CD8-positive, alpha-beta memory T cell (primary cell): Measurements from ENCODE around the gene FPR3. TPM values are rescaled to one million over a fixed set of nuclear protein-coding genes. Genes with fewer than 3 reads are reported as not detected.
"Not testable (repeated sequence)": the region's sequence is repeated elsewhere in the genome, so short reads cannot be mapped to it uniquely, and the experiment has no call there.

Source experiments
- CTCF ChIA-PET: fragments of 350-600 bp; sonication (Branson Sonifier 250); formaldehyde crosslinking; loops from one replicate; lab custom pipeline; 2021; ENCODE audit warnings: antibody characterized with exemption; lab: Charles Lee
- POLR2A ChIA-PET: fragments of 350-600 bp; sonication (Branson Sonifier 250); formaldehyde crosslinking; loops from one replicate; lab custom pipeline; 2021; ENCODE audit warnings: antibody characterized with exemption; lab: Charles Lee
- DNase-seq, 5 donors: peaks; one replicate each; pipeline versions ENCODE4 v3.0.0 to v3.0.0-alpha.2; 2020 to 2022; ENCODE audit warnings: mixed read lengths in 1 of 5
- H3K27ac ChIP-seq: one replicate; pipeline ENCODE4 v1.7.0; 2013; ENCODE audit warnings: low read depth, mild to moderate bottlenecking, low read length, moderate library complexity
- H3K27me3 ChIP-seq: 2 replicates; pipeline ENCODE4 v1.7.0; 2013; ENCODE audit warnings: low read length, mild to moderate bottlenecking; ENCODE audit not compliant: insufficient read depth, poor library complexity, severe bottlenecking
- H3K36me3 ChIP-seq: 2 replicates; pipeline ENCODE4 v1.7.0; 2013; ENCODE audit warnings: mild to moderate bottlenecking, low read length, moderate library complexity; ENCODE audit not compliant: insufficient read depth
- H3K4me1 ChIP-seq: 2 replicates; pipeline ENCODE4 v1.7.0; 2013; ENCODE audit warnings: mild to moderate bottlenecking, low read length, moderate library complexity; ENCODE audit not compliant: insufficient read depth
- H3K4me3 ChIP-seq: 2 replicates; pipeline ENCODE4 v1.7.0; 2013; ENCODE audit warnings: mild to moderate bottlenecking, low read length
- H3K9me3 ChIP-seq: 2 replicates; pipeline ENCODE4 v1.7.0; 2013; ENCODE audit warnings: mild to moderate bottlenecking, low read length
- H3K27ac Mint-ChIP-seq, 8 donors: one replicate each; pipeline ENCODE4 v1.8.0; 2020 to 2021; ENCODE audit warnings: mixed read lengths in 8 of 8, mild to moderate bottlenecking in 6 of 8, inconsistent platforms in 3 of 8, moderate library complexity in 3 of 8
- H3K27me3 Mint-ChIP-seq, 2 donors: one replicate each; pipeline ENCODE4 v1.8.0; 2020 to 2021; ENCODE audit warnings: mixed read lengths in 2 of 2, mild to moderate bottlenecking in 1 of 2, moderate library complexity in 1 of 2
- H3K36me3 Mint-ChIP-seq, 3 donors: one replicate each; pipeline ENCODE4 v1.8.0; 2020 to 2021; ENCODE audit warnings: mixed read lengths in 3 of 3, inconsistent platforms in 1 of 3, mild to moderate bottlenecking in 1 of 3
- H3K4me1 Mint-ChIP-seq, 3 donors: one replicate each; pipeline ENCODE4 v1.8.0; 2020 to 2021; ENCODE audit warnings: mixed read lengths in 3 of 3, inconsistent platforms in 1 of 3, mild to moderate bottlenecking in 1 of 3
- H3K4me3 Mint-ChIP-seq, 7 donors: one replicate each; pipeline ENCODE4 v1.8.0; 2020 to 2021; ENCODE audit warnings: mixed read lengths in 7 of 7, mild to moderate bottlenecking in 6 of 7, moderate library complexity in 4 of 7, inconsistent platforms in 2 of 7
- H3K9me3 Mint-ChIP-seq, 5 donors: one replicate each; pipeline ENCODE4 v1.8.0; 2020 to 2022; ENCODE audit warnings: mixed read lengths in 5 of 5, mild to moderate bottlenecking in 3 of 5, moderate library complexity in 2 of 5, inconsistent platforms in 1 of 5
- polyA plus RNA-seq: library from polyadenylated mRNA; unstranded; fragments of 300-500 nt; fragmentation: Illumina TruSeq; gene quantifications from one replicate; pipeline ENCODE4 v1.2.3, GENCODE V29; 2021
- total RNA-seq, 2 experiments: library from RNA; stranded (reverse); gene quantifications; one replicate each; pipeline ENCODE4 v1.2.3, GENCODE V29; 2021

The FPR3 gene
- total and polyA plus RNA-seq, 3 experiments from 2014 or later, result 1.1 to 1.3 TPM; not detected in 1

DNA sequence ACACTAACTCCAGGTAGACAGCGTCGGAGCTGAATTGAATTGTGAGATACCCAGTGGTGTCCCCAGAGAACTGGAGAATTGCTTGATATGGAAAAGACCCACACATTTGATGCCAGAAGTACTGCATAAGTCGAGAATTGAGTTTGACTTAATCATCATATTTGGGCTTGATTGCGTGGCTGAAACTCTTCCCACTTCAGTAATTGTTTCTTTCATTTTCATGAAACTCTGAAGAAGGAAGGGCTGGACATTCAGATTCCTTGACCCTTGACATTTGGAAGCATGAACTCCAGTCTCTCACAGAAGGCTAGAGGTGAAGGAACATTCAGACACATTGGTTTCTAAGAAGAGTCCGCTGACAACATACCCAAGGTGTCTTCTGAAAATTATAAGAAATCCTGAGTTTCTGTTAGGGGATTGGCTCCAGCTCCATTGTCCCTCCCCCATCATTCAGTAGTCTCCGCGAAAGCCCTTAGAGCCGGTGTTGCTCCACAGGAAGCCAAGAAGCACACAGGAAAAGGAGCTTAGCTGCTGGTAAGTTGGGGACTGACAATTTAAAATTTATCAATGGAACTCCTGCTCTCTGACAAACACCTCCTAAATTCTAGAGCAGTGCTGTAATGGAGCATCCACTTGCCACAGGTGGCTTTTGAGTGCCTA lies 34.1 kb upstream of the FPR3 start, which contains the start of gene FPR2:
Gene FPR2, plus strand, starts transcription at position 484 of the 660 bp plus-strand sequence. CDS start 7,479 bp downstream, outside the sequence.
- POLR2A ChIA-PET, result no interaction called here

DNA sequence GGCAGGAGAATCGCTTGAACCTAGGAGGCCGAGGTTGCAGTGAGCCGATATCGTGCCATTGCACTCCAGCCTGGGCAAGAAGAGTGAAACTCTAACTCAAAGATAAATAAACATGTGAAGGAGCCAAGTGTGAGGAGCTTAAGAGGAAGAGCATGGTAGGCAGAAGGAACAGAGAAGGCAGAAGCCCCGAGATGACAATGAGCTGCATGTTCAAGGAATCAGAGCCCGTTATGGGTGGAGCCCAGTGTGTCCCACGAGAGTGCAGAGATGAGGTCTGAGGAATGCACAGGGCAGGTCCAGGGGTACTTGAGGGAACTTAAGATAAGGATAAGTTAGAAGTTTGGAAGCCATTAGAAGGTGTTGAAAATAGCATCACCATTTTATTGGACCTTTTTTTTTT lies 33.3 kb upstream of the FPR3 start:
- CTCF ChIA-PET, result no interaction called here
- H3K27ac Mint-ChIP-seq, result no peak overlapping the region

More for the DNA sequence above, 34.1 kb upstream of the FPR3 start, which contains the start of gene FPR2:
- CTCF ChIA-PET, result no interaction called here
- no peak within 1 kb of the TSS for H3K4me3 Mint-ChIP-seq
- Histone ChIP-seq H3K4me3 (no peak within 1 kb of the TSS), H3K36me3 (no peaks in the 10 kb centered on the region), H3K27ac (no peak within 1 kb of the TSS), H3K9me3 (no peaks in the 10 kb centered on the region), H3K27me3 (no peaks in the 10 kb centered on the region), H3K4me1 (no peaks in the 10 kb centered on the region)
- DNase-seq, result no peak
- no peaks in the 10 kb centered on the region for H3K4me1 Mint-ChIP-seq
- peaks cover 11 to 26% (median 20%) of the 10 kb centered on the region in 5 donors for H3K9me3 Mint-ChIP-seq
- H3K36me3 Mint-ChIP-seq, result peaks cover 0 to 3% (median 0%) of the 10 kb centered on the region in 3 donors
- no peak within 1 kb of the TSS for H3K27ac Mint-ChIP-seq
- peaks cover 12 to 34% of the 10 kb centered on the region in 2 donors for H3K27me3 Mint-ChIP-seq

DNA sequence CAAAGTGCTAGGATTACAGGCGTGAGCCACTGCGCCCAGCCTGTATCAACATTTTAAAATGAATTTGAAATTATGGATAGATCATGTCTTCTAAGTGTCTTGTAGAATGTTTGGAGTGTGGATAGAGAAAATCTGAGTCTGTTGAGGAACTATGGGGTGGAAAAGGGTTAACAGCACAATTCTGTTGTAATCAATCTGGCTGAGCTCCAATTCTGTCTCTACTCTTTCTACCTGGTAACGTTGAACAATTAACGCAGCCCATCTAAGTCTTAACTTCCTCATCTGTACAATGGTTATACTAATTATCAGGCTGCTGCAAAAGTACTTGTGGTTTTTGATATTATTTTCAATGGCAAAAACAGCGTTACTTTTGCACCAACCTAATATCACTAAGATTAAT lies 29.9 kb upstream of the FPR3 start:
- H3K27ac ChIP-seq, result no peak overlapping the region
- peaks cover 0 to 3% (median 0%) of the 10 kb centered on the region in 3 donors for H3K36me3 Mint-ChIP-seq
- H3K4me3 Mint-ChIP-seq, result no peak overlapping the region
- no peak overlapping the region for H3K4me3 ChIP-seq
- ChIA-PET POLR2A (no interaction called here), CTCF (no interaction called here)
- no peak overlapping the region for H3K27ac Mint-ChIP-seq
- H3K9me3 ChIP-seq, result no peaks in the 10 kb centered on the region
- H3K4me1 ChIP-seq, result no peaks in the 10 kb centered on the region
- no peak for DNase-seq
- no peaks in the 10 kb centered on the region for H3K36me3 ChIP-seq
- H3K27me3 ChIP-seq, result no peaks in the 10 kb centered on the region
- H3K9me3 Mint-ChIP-seq, result peaks cover 5 to 24% (median 10%) of the 10 kb centered on the region in 5 donors
- H3K27me3 Mint-ChIP-seq, result peaks cover 12 to 35% of the 10 kb centered on the region in 2 donors
- H3K4me1 Mint-ChIP-seq, result no peaks in the 10 kb centered on the region

More for the DNA sequence above, 33.3 kb upstream of the FPR3 start:
- Histone ChIP-seq H3K9me3 (no peaks in the 10 kb centered on the region), H3K4me1 (no peaks in the 10 kb centered on the region), H3K27ac (no peak overlapping the region), H3K27me3 (no peaks in the 10 kb centered on the region), H3K4me3 (no peak overlapping the region), H3K36me3 (no peaks in the 10 kb centered on the region)
- H3K9me3 Mint-ChIP-seq, result peaks cover 10 to 23% (median 20%) of the 10 kb centered on the region in 5 donors
- H3K4me1 Mint-ChIP-seq, result no peaks in the 10 kb centered on the region
- peaks cover 10 to 38% of the 10 kb centered on the region in 2 donors for H3K27me3 Mint-ChIP-seq
- no peak overlapping the region for H3K4me3 Mint-ChIP-seq
- no peak for DNase-seq
- peaks cover 0 to 3% (median 0%) of the 10 kb centered on the region in 3 donors for H3K36me3 Mint-ChIP-seq
- POLR2A ChIA-PET, result no interaction called here

DNA sequence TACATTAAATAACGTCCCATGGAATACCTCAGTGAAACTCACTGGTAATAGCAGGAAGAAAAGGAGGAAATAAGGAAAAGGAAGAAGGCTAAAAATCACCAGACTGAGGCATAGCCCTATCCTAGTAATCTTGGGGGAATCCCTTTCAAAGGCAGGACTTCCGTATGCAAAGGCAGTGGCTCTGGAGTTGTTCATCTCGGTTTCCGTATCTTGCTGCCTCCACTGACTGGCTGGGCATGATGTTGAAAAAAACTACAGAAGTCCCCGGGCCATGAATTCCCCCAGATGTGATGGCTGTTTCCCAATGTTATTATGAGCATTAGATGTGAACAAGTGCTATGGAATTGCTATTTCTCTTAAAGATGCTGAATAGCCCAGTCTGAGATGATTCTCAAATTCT lies 28.5 kb upstream of the FPR3 start:
- Histone ChIP-seq H3K4me3 (no peak overlapping the region), H3K36me3 (no peaks in the 10 kb centered on the region), H3K4me1 (no peaks in the 10 kb centered on the region), H3K9me3 (no peaks in the 10 kb centered on the region), H3K27me3 (no peaks in the 10 kb centered on the region), H3K27ac (no peak overlapping the region)
- CTCF ChIA-PET, result no interaction called here
- H3K4me1 Mint-ChIP-seq, result no peaks in the 10 kb centered on the region
- no peak for DNase-seq
- no peak overlapping the region for H3K4me3 Mint-ChIP-seq
- no peak overlapping the region for H3K27ac Mint-ChIP-seq
- POLR2A ChIA-PET, result no interaction called here
- peaks cover 5 to 21% (median 10%) of the 10 kb centered on the region in 5 donors for H3K9me3 Mint-ChIP-seq
- H3K36me3 Mint-ChIP-seq, result peaks cover 0 to 3% (median 0%) of the 10 kb centered on the region in 3 donors
- H3K27me3 Mint-ChIP-seq, result peaks cover 12 to 40% of the 10 kb centered on the region in 2 donors

DNA sequence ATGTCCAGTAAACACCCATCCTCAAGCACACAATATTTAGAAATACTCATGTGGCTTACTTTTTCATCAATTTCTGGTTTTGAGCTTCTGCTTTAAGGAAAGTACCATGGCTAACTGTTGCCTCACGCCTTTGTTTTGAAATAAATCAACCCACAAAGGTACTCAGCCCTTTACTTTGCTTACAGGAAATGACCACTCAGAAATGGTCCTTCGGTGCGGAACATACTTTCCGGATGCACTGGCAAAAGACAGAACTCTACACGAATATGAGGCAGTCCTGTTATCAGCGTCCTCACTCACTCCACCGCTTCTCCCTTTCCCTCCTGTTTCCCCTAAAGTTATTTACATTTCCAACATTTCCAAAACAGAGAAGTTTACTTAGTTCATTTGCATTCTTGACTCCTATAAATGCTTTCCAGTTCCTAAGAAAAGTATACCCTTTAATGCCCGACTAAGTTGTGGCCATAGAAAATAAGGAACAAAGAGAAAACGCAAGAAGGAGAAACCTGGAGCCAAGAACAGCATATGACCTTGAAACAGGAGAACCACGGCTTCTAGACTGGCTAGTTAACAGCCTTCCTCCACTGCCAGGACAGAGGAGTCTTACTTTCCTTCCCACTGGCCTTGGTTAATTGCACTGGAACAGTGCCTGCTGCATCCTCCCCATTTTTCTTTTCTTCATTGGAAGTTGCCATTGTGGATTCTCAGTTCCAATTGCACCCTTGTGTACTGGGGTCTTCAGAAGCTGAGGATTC lies 23.4 kb upstream of the FPR3 start:
- POLR2A ChIA-PET, result no interaction called here
- CTCF ChIA-PET, result no interaction called here

DNA sequence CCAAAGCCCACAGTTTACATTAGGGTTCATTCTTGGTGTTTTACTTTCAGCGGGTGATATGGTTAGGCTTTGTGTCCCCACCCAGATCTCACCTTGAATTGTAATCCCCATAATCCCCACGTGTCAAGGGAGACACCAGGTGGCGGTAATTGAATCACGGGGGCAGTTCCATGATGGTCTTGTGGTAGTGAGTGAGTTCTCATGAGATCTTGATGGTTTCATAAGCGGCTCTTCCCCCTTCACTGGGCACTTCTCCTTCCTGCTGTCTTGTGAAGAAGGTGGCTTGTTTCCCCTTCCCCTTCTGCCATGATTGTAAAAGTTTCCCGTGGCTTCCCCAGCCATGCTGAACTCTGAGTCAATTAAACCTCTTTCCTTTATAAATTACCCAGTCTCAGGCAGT lies 22.0 kb upstream of the FPR3 start:
- peaks cover 0 to 21% (median 7%) of the 10 kb centered on the region in 5 donors for H3K9me3 Mint-ChIP-seq
- Histone ChIP-seq H3K4me3 (no peak overlapping the region), H3K9me3 (no peaks in the 10 kb centered on the region), H3K27me3 (no peaks in the 10 kb centered on the region), H3K4me1 (no peaks in the 10 kb centered on the region), H3K36me3 (no peaks in the 10 kb centered on the region), H3K27ac (no peak overlapping the region)
- H3K27ac Mint-ChIP-seq, result no peak overlapping the region
- POLR2A ChIA-PET, result no interaction called here
- no peaks in the 10 kb centered on the region for H3K36me3 Mint-ChIP-seq
- H3K27me3 Mint-ChIP-seq, result peaks cover 22 to 49% of the 10 kb centered on the region in 2 donors
- DNase-seq, result no peak
- no peak overlapping the region for H3K4me3 Mint-ChIP-seq
- H3K4me1 Mint-ChIP-seq, result peaks cover 0 to under 1% (median 0%) of the 10 kb centered on the region in 3 donors
- CTCF ChIA-PET, result no interaction called here

More for the DNA sequence above, 23.4 kb upstream of the FPR3 start:
- Mint-ChIP-seq H3K4me3 (no peak overlapping the region), H3K27me3 (peaks cover 14 to 41% of the 10 kb centered on the region in 2 donors), H3K36me3 (no peaks in the 10 kb centered on the region), H3K9me3 (peaks cover 0 to 19% (median 6%) of the 10 kb centered on the region in 5 donors), H3K27ac (no peak overlapping the region), H3K4me1 (no peaks in the 10 kb centered on the region)
- no peaks in the 10 kb centered on the region for H3K9me3 ChIP-seq
- H3K27ac ChIP-seq, result no peak overlapping the region
- DNase-seq, result no peak
- no peaks in the 10 kb centered on the region for H3K4me1 ChIP-seq
- no peak overlapping the region for H3K4me3 ChIP-seq
- H3K27me3 ChIP-seq, result no peaks in the 10 kb centered on the region
- no peaks in the 10 kb centered on the region for H3K36me3 ChIP-seq

DNA sequence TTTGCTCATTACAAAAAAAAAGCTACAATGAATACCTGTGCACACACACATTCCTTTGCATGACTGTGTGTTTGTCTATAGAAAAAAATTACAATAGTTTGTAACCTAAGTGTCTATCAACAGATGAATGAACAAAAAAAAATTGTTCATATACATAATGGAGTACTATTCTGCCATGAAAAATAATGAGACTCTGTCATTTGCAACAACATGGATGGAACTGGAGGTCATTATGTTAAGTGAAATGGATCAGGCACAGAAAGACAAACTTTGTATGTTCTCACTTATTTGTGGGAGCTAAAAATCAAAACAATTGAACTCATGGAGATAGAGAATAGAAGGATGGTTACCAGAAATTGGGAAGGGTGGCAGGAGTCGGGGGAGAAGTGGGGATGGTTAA lies 18.4 kb upstream of the FPR3 start:
- H3K27me3 ChIP-seq, POLR2A ChIA-PET, H3K4me3 Mint-ChIP-seq, H3K4me1 Mint-ChIP-seq, CTCF ChIA-PET, H3K4me3 ChIP-seq, DNase-seq, H3K4me1 ChIP-seq, H3K27ac Mint-ChIP-seq, H3K27ac ChIP-seq, H3K36me3 ChIP-seq, H3K9me3 ChIP-seq, H3K36me3 Mint-ChIP-seq: not testable (repeated sequence)
- Mint-ChIP-seq H3K9me3 (peaks cover 0 to 19% (median 6%) of the 10 kb centered on the region in 5 donors), H3K27me3 (peaks cover 20 to 72% of the 10 kb centered on the region in 2 donors)
